ENCODE results near the gene MYOF.
"Not testable (repeated sequence)": the region's sequence is repeated elsewhere in the genome, so short reads cannot be mapped to it uniquely, and the experiment has no call there.

MYOF gene

DNA sequence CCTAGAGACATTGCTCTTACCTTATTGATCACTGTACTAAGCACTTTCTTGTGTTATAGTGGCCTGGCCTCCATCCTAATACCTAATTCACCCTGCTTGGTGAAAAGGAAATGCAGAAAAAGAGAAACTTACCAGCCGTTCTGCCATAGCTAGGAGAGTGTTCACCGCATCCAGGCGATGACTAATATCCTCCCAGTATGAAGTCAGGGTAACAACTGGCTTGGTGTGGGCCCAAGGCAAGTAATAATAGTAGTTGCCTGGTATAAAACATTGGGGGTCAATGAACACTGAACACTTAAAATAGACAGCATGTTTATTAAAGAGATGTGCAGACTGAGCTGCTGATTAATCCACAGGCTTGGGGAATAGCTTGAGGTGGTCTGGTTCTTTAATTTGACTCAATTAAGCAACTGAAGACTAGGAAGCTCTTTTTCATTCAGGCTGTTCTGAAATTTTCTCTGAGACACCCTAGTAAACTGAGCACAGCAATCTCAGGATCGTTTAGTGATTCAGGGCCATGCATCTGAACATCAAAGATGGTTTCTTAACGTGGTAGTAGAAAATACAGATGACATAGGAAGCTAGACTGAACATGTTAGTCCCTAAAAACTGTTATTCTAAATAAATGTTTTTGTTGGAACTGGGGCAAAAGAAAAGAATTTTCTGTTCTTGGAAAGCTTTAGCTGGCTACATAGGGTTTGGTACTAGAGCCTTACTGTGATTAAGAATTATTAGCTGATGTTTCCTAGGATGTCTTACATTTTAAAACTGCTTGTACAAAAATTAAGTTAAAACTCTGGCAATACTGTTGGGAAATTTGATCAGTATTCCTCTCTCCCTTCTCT, 102.2 kb downstream of the MYOF start:
- peak overlapping the region; percentile 59 for H3K4me3 Mint-ChIP-seq
- peaks cover 6% of the 10 kb centered on the region for H3K36me3 Mint-ChIP-seq
- ATAC-seq (peak; percentile 97), DNase-seq (ENCODE audit: low spot score in 2 of 2) (peak; percentile 19 to 71)
- no peaks in the 10 kb centered on the region for H3K9me3 Mint-ChIP-seq
- H3K27ac Mint-ChIP-seq, result peak overlapping the region; percentile 96
- H3K4me1 Mint-ChIP-seq, result peaks cover 25% of the 10 kb centered on the region

- peak overlapping the region; percentile 59 for H3K4me3 Mint-ChIP-seq
- ATAC-seq, result peak; percentile 82
- H3K9me3 Mint-ChIP-seq, result no peaks in the 10 kb centered on the region
- peaks cover 25% of the 10 kb centered on the region for H3K4me1 Mint-ChIP-seq
- peak overlapping the region; percentile 96 for H3K27ac Mint-ChIP-seq
- peak in 1 of 2 donors; percentile 67 for DNase-seq (ENCODE audit: low spot score in 2 of 2)
- peaks cover 12% of the 10 kb centered on the region for H3K36me3 Mint-ChIP-seq
Measured at GRCh38 chr10:93378997-93379730, 103.0 kb downstream of the MYOF start.

- H3K9me3 Mint-ChIP-seq, result no peaks in the 10 kb centered on the region
- H3K36me3 Mint-ChIP-seq, result peaks cover 12% of the 10 kb centered on the region
- H3K4me1 Mint-ChIP-seq, result peaks cover 25% of the 10 kb centered on the region
- ATAC-seq, result no peak
- H3K27ac Mint-ChIP-seq, result no peak overlapping the region
- no peak for DNase-seq (ENCODE audit: low spot score in 2 of 2)
- no peak overlapping the region for H3K4me3 Mint-ChIP-seq
Measured at GRCh38 chr10:93378039-93378438, 104.1 kb downstream of the MYOF start.

DNA sequence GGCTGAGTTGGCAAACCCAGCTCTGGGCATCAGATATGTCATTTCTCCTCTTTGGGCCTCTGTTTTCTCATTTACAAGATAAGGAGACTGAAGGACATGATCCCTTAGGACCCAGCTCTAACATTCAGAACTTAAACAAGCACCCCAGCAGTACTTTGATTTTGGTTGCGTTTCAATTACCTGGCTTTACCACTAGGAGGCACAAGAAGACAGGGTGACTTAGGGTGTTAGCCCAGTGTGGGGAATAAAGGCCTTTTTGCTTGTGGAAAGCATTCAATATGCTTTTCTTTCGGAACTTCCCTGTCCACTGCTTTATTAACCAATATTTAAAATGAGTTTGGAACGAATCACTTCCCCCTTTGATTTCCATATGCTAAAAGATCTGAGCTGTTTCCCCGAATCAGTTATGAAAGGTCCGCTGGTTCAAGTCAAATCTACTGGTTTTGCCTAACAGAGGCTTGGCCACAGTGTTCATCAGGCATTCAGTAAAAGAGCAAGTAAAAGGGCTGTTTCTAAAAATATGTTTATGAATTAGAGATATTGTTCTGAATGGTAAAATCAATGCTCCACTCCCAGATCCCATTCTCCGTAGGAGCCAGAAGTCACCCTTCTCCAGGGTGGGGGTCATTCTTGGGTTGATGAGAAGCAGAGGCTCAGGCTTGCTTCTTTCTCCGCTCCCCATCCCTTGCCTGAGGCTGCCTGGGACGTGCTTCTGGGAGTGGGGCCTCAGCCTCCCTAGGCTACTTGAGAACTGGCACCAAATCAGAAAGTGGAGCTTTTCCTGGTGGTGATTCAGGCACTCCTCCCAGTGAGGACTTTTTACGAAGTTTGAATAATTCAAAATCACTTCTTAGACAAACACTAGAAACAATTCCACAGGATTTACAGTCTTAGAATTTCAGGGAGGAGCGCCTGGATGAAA, 105.5 kb downstream of the MYOF start:
- H3K4me3 Mint-ChIP-seq, result no peak overlapping the region
- peaks cover 25% of the 10 kb centered on the region for H3K4me1 Mint-ChIP-seq
- peaks cover 12% of the 10 kb centered on the region for H3K36me3 Mint-ChIP-seq
- DNase-seq (ENCODE audit: low spot score in 2 of 2), result peak; percentile 38 to 71
- ATAC-seq, result peak; percentile 38
- no peak overlapping the region for H3K27ac Mint-ChIP-seq
- no peaks in the 10 kb centered on the region for H3K9me3 Mint-ChIP-seq

- DNase-seq (ENCODE audit: low spot score in 2 of 2), result no peak
- no peak overlapping the region for H3K27ac Mint-ChIP-seq
- no peaks in the 10 kb centered on the region for H3K4me1 Mint-ChIP-seq
- no peak overlapping the region for H3K4me3 Mint-ChIP-seq
- ATAC-seq, result no peak
- H3K36me3 Mint-ChIP-seq, result peaks cover 6% of the 10 kb centered on the region
- H3K9me3 Mint-ChIP-seq, result no peaks in the 10 kb centered on the region
Measured at GRCh38 chr10:93370961-93371360, 111.2 kb downstream of the MYOF start.

DNA sequence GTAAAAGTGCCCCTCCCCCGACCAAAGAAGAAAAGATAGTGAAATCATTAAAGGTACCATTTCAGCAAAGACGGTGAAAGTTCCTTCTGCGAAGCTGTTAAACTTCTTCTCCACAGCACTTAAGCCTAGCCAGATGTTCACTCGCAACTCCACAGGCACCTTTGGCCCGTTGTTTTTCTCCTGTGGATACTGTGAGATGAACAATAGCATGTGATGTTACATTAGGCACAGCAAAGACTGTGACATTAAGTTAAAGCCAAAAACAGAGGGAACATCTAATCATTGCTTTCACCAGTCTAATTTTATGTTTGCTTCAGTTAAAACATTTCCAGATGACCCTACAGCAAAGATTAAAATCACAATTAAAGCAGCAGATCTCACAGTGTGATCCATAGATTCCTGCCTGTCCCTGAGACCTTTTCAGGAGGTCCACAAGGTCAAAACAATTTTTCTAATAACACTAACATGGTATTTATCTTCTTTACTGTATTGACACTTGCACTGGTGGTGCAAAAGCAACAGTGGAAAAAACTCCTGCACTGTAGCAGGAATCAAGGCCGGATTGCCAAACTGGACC, 112.5 kb downstream of the MYOF start:
- DNase-seq (ENCODE audit: low spot score in 2 of 2) (no peak), ATAC-seq (no peak)
- no peak overlapping the region for H3K4me3 Mint-ChIP-seq
- H3K36me3 Mint-ChIP-seq, result peaks cover 5% of the 10 kb centered on the region
- H3K4me1 Mint-ChIP-seq, result peaks cover 5% of the 10 kb centered on the region
- no peaks in the 10 kb centered on the region for H3K9me3 Mint-ChIP-seq
- H3K27ac Mint-ChIP-seq, result no peak overlapping the region

DNA sequence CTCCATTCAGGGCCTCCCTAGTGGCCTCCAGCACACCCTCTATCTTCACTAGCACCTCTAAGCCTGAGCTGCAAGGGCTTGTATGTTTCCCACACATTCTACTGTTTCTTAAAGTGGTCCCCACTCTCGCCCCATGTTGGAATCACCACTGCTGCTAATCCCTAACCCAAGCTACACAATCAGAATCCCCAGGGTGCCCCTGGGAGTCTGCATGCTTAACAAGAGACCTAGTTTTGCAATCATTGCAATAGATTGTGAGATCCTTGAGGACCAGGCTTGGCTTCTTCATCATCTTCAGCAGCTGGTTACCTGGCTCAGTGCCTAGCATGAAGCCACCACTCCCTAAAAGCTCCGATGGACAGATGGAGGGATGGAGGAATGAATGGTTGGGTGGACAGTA, 113.9 kb downstream of the MYOF start:
- DNase-seq (ENCODE audit: low spot score in 2 of 2) (no peak), ATAC-seq (no peak)
- H3K9me3 Mint-ChIP-seq, result no peaks in the 10 kb centered on the region
- no peak overlapping the region for H3K4me3 Mint-ChIP-seq
- no peaks in the 10 kb centered on the region for H3K36me3 Mint-ChIP-seq
- no peak overlapping the region for H3K27ac Mint-ChIP-seq
- peaks cover 6% of the 10 kb centered on the region for H3K4me1 Mint-ChIP-seq

GRCh38 chr10:93367664-93368063, 114.5 kb downstream of the MYOF start:
- no peaks in the 10 kb centered on the region for H3K36me3 Mint-ChIP-seq
- ATAC-seq, result peak; percentile 32

DNA sequence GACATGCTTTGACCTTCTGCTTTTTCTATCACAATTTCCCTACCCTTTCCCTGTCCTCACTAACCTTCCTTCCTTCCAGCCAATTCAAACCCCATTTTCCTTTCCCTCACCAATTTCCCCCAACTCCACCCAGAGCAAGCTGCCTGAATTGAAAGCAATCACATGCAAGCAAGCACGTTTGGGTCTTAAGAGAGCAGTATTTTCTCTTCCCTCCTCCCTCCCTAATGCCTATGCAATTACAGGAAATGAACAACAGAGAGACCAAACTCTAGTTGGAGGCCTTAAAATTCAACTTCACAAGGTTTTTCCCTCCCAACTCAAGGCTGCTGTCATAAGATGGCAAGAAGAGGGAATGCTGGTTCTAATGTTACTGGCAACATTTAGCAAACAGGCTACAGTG, 117.2 kb downstream of the MYOF start:
- DNase-seq (ENCODE audit: low spot score in 2 of 2), result no peak

More at GRCh38 chr10:93367664-93368063, 114.5 kb downstream of the MYOF start:
- H3K4me3 Mint-ChIP-seq, result no peak overlapping the region
- H3K27ac Mint-ChIP-seq, result no peak overlapping the region
- no peak for DNase-seq (ENCODE audit: low spot score in 2 of 2)
- H3K9me3 Mint-ChIP-seq, result no peaks in the 10 kb centered on the region
- H3K4me1 Mint-ChIP-seq, result peaks cover 6% of the 10 kb centered on the region

DNA sequence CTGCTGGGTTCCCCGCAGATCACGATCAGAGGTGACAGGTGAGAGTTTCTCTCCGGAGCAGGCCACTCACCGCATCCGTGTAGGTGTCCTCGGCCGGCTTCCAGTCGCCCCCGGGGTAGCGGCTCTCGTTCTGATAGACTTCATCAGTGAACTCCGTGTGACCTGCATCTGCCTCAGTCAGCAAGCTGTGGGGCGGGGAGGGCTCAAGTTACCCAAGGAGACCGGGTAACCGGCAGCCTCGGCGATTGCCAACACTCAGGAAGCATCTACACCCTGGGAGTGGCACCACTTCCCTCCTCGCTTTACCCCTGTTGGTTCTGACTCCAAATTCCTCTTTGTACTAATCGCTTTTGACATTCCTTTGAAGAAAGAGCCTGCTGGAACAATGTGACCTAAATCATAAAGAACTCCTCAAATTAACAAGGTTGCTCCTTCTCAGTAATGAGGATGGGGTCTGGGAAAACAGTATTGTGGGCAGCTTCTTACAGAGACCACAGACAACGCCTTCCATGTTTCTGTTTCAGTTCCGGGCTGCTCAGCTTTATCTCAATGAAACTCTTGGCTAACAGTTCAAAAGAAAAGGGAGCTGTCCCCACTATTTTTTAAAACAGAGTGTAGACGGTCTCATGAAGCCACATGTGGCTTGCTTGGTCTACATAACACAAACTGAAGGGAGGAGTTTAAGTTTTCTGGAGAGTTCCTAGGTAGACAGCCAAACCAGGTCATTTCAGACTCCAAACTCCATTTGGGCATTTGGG, 118.1 kb downstream of the MYOF start:
- H3K27ac Mint-ChIP-seq, result no peak overlapping the region
- peaks cover 6% of the 10 kb centered on the region for H3K4me1 Mint-ChIP-seq
- ATAC-seq (no peak), DNase-seq (ENCODE audit: low spot score in 2 of 2) (no peak)
- no peaks in the 10 kb centered on the region for H3K9me3 Mint-ChIP-seq
- H3K36me3 Mint-ChIP-seq, result no peaks in the 10 kb centered on the region
- H3K4me3 Mint-ChIP-seq, result no peak overlapping the region

More for the DNA sequence above, 117.2 kb downstream of the MYOF start:
- Mint-ChIP-seq H3K9me3 (no peaks in the 10 kb centered on the region), H3K4me3 (no peak overlapping the region), H3K36me3 (no peaks in the 10 kb centered on the region), H3K27ac (peak overlapping the region; percentile 62), H3K4me1 (peaks cover 6% of the 10 kb centered on the region)
- ATAC-seq, result no peak

DNA sequence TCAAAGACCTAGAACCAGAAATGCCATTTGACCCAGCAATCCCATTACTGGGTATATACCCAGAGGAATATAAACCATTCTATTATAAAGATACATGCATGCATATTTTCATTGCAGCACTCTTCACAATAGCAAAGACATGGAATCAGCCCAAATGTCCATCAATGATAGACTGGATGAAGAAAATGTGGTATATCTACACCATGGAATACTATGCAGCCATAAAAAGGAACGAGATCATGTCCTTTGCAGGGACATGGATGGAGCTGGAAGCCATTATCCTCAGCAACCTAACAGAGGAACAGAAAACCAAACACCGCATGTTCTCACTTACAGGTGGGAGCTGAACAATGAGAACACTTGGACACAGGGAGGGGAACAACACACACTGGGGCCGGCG, 123.7 kb downstream of the MYOF start:
- ATAC-seq; H3K4me3 Mint-ChIP-seq; DNase-seq (ENCODE audit: low spot score in 2 of 2); H3K4me1 Mint-ChIP-seq; H3K27ac Mint-ChIP-seq; H3K9me3 Mint-ChIP-seq: not testable (repeated sequence)
- peaks cover 10% of the 10 kb centered on the region for H3K36me3 Mint-ChIP-seq

DNA sequence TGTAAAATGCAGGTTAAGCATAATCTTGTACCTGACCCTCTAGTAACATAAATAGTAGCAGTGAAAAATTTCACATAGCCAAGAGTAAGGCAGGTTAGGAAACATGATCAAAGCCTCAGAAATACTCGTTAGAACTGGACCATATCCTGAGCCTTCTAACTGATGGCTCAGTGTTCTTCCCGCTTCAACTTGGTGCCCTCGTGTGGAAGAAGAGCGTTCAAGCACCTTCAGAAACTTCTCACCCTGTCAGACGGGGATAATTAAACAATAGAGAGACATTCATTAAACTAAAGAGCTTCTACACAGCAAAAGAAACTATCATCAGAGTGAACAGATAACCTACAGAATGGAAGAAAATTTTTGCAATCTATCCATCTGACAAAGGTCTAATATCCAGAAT, 124.5 kb downstream of the MYOF start:
- Mint-ChIP-seq H3K9me3 (no peaks in the 10 kb centered on the region), H3K4me3 (no peak overlapping the region), H3K4me1 (no peaks in the 10 kb centered on the region), H3K27ac (no peak overlapping the region), H3K36me3 (peaks cover 10% of the 10 kb centered on the region)
- DNase-seq (ENCODE audit: low spot score in 2 of 2) (no peak), ATAC-seq (peak; percentile 56)

- H3K9me3 Mint-ChIP-seq, result no peaks in the 10 kb centered on the region
- peaks cover 10% of the 10 kb centered on the region for H3K36me3 Mint-ChIP-seq
- ATAC-seq (no peak), DNase-seq (ENCODE audit: low spot score in 2 of 2) (no peak)
- no peak overlapping the region for H3K27ac Mint-ChIP-seq
- H3K4me3 Mint-ChIP-seq, result no peak overlapping the region
- H3K4me1 Mint-ChIP-seq, result no peaks in the 10 kb centered on the region
Measured at GRCh38 chr10:93356516-93356915, 125.6 kb downstream of the MYOF start.

DNA sequence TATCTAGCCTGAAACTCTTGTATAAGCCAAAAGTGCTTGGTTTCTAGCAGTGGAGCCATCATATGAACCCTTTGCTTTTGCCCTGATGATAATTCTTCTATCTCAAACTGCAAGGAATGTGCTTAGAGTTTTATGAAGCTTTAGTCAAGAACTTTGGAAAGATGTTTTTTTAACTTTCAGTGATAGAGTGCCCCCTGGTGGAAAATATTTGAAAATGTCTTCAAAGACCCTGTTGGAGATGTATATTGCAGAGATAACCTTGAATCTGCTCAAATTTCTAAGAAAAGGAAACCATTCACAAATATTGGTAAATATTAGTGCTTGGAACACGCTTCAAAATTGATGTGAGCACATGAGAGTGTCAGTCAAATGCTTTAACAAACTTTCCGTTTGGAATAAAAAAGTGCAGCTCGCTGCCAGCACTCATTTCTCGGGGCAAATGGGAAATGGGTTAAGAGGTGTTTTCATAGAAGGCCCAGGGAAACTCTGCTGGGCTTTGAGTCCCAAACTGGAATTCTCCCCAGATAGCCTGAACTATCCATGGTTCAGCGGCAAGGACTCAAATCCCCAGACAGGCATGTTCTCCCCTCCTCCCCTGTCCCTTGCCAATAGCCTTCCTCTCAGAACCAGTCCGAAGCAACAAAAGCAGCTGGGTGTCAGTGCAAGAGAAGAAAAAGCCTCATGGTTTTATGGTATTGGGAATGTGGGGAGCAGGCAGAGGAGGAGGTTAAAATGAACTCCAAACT, 129.3 kb downstream of the MYOF start:
- H3K4me3 Mint-ChIP-seq, result no peak overlapping the region
- H3K4me1 Mint-ChIP-seq, result no peaks in the 10 kb centered on the region
- DNase-seq (ENCODE audit: low spot score in 2 of 2), result no peak
- no peak overlapping the region for H3K27ac Mint-ChIP-seq
- peaks cover 10% of the 10 kb centered on the region for H3K36me3 Mint-ChIP-seq
- no peaks in the 10 kb centered on the region for H3K9me3 Mint-ChIP-seq
- ATAC-seq, result no peak
